ENCODE measurements around the gene MISP. TPM values are rescaled to one million over a fixed set of nuclear protein-coding genes. Genes with fewer than 3 reads are reported as not detected.
A peak's percentile ranks its signal among the peaks of the same experiment; 100 is the strongest.

The MISP gene
- total RNA-seq, 1 donor from 2014 or later = not detected

DNA sequence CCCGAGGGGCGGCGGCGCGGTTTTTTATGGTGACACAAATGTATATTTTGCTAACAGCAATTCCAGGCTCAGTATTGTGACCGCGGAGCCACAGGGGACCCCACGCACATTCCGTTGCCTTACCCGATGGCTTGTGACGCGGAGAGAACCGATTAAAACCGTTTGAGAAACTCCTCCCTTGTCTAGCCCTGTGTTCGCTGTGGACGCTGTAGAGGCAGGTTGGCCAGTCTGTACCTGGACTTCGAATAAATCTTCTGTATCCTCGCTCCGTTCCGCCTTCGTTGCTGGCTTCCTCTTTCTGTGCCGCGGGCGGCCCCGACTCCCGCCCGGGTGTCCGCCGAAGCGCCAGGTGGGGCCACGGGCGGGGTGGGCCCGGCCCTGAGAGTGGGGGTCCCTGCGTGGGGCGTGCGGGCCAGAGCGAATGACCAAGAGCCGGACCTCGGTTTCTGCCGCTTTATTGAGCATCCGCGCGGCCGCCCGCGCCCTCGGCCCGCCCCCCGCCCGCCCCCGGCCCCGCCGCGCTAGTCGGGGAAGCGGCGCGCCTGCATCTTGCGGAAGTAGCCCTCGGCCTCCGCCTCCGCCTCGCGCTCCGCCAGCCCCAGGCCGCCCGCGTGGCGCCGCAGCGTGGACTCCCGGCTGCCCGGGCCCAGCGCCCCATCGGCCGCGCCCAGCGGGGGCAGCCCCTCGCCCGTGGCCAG, 61.3 kb downstream of the MISP start:
- H3K27me3 Mint-ChIP-seq (ENCODE audit: insufficient read depth, low read depth) = peaks cover 16% of the 10 kb centered on the region
- H3K27ac Mint-ChIP-seq = no peak overlapping the region
- no peak for DNase-seq (ENCODE audit: low spot score)
- Histone ChIP-seq H3F3A (ENCODE audit: low read depth) (peaks cover 51% of the 10 kb centered on the region), H3K4me2 (no peak overlapping the region), H4K20me1 (ENCODE audit: low read depth) (peaks cover 62% of the 10 kb centered on the region), H3K27ac (no peak overlapping the region), H3K4me1 (no peaks in the 10 kb centered on the region), H3K36me3 (peaks cover 3% of the 10 kb centered on the region), H3K27me3 (no peaks in the 10 kb centered on the region), H3K4me3 (no peak overlapping the region), H3K9ac (no peak overlapping the region), H2AFZ (replicated peaks) (no peak overlapping the region), H3K79me2 (ENCODE audit: low read depth) (peaks cover 36% of the 10 kb centered on the region), H3K9me3 (ENCODE audit: low read depth) (no peaks in the 10 kb centered on the region)
- H3K9me3 Mint-ChIP-seq = peaks cover 2% of the 10 kb centered on the region
- H3K4me1 Mint-ChIP-seq = peaks cover 4% of the 10 kb centered on the region
- peaks cover 36% of the 10 kb centered on the region for H3K36me3 Mint-ChIP-seq
- no peak overlapping the region for H3K4me3 Mint-ChIP-seq
- no peak for TF ChIP-seq EZH2phosphoT487 (IDR thresholded peaks at IDR 0.05)
- TF ChIP-seq CTCF (IDR thresholded peaks at IDR 0.05) = no peak
- TF ChIP-seq EZH2 (IDR thresholded peaks at IDR 0.05) = no peak

- no peak overlapping the region for H3K27ac ChIP-seq
- H4K20me1 ChIP-seq (ENCODE audit: low read depth) = peaks cover 62% of the 10 kb centered on the region
- H3K79me2 ChIP-seq (ENCODE audit: low read depth) = peaks cover 36% of the 10 kb centered on the region
- Mint-ChIP-seq H3K4me3 (no peak overlapping the region), H3K27me3 (ENCODE audit: insufficient read depth, low read depth) (peaks cover 17% of the 10 kb centered on the region), H3K27ac (no peak overlapping the region), H3K9me3 (peaks cover 2% of the 10 kb centered on the region), H3K36me3 (peaks cover 32% of the 10 kb centered on the region), H3K4me1 (peaks cover 4% of the 10 kb centered on the region)
- no peaks in the 10 kb centered on the region for H3K27me3 ChIP-seq
- H3K9ac ChIP-seq = no peak overlapping the region
- no peaks in the 10 kb centered on the region for H3K4me1 ChIP-seq
- H3K36me3 ChIP-seq = peaks cover 3% of the 10 kb centered on the region
- H3K4me3 ChIP-seq = no peak overlapping the region
- H3F3A ChIP-seq (ENCODE audit: low read depth) = peaks cover 45% of the 10 kb centered on the region
- no peak overlapping the region for H2AFZ ChIP-seq (replicated peaks)
- H3K4me2 ChIP-seq = no peak overlapping the region
- no peak for DNase-seq (ENCODE audit: low spot score)
- no peak for TF ChIP-seq EZH2 (IDR thresholded peaks at IDR 0.05)
- TF ChIP-seq EZH2phosphoT487 (IDR thresholded peaks at IDR 0.05) = no peak
- no peak for TF ChIP-seq CTCF (IDR thresholded peaks at IDR 0.05)
- H3K9me3 ChIP-seq (ENCODE audit: low read depth) = no peaks in the 10 kb centered on the region
Measured at GRCh38 chr19:812747-813218, 61.9 kb downstream of the MISP start.

- Histone ChIP-seq H2AFZ (replicated peaks) (no peak overlapping the region), H3K36me3 (peaks cover 3% of the 10 kb centered on the region), H3K27ac (no peak overlapping the region), H3K9ac (no peak overlapping the region), H3K4me1 (no peaks in the 10 kb centered on the region), H3F3A (ENCODE audit: low read depth) (peaks cover 40% of the 10 kb centered on the region), H3K27me3 (no peaks in the 10 kb centered on the region), H4K20me1 (ENCODE audit: low read depth) (peaks cover 57% of the 10 kb centered on the region), H3K9me3 (ENCODE audit: low read depth) (no peaks in the 10 kb centered on the region), H3K4me3 (no peak overlapping the region), H3K4me2 (no peak overlapping the region), H3K79me2 (ENCODE audit: low read depth) (peaks cover 33% of the 10 kb centered on the region)
- H3K9me3 Mint-ChIP-seq = peaks cover 2% of the 10 kb centered on the region
- DNase-seq (ENCODE audit: low spot score) = no peak
- H3K36me3 Mint-ChIP-seq = peaks cover 30% of the 10 kb centered on the region
- peaks cover 18% of the 10 kb centered on the region for H3K27me3 Mint-ChIP-seq (ENCODE audit: insufficient read depth, low read depth)
- peaks cover 4% of the 10 kb centered on the region for H3K4me1 Mint-ChIP-seq
- no peak overlapping the region for H3K4me3 Mint-ChIP-seq
- no peak overlapping the region for H3K27ac Mint-ChIP-seq
- TF ChIP-seq EZH2phosphoT487 (IDR thresholded peaks at IDR 0.05) (no peak), EZH2 (IDR thresholded peaks at IDR 0.05) (no peak), CTCF (IDR thresholded peaks at IDR 0.05) (no peak)
Measured at GRCh38 chr19:813219-814151, 62.6 kb downstream of the MISP start.

MicroRNA genes within 50 kb of the gene (microRNA counts, 767-probe panel; counts per million panel counts)
- 460 counts per million, percentile 90 among the panel's probes with 10 or more counts for microRNA hsa-miR-3187-3p

Small RNAs within 50 kb of the gene (microRNA-seq; reads per million reads assigned to microRNA genes)
- gene MIR3187 (13.1 reads per million, percentile 43 among the genes with 10 or more reads in this experiment), gene MIR4745 (1.1 reads per million)

Small RNAs within 50 kb of the gene (small RNA-seq; reads per million reads assigned to genes)
- gene MIR3187 = not detected

Other genes with a start within 250 kb of the MISP start
- gene TPGS1, start 243.6 kb upstream of the MISP start, total RNA-seq (ENCODE audit: low replicate concordance) = 9.4 and 31.1 TPM in 2 replicates
- 42.5 and 92.6 TPM in 2 replicates for gene CDC34, start 219.4 kb upstream of the MISP start, total RNA-seq (ENCODE audit: low replicate concordance)
- not detected in 2 replicates for gene GZMM, start 207.1 kb upstream of the MISP start, total RNA-seq (ENCODE audit: low replicate concordance)
- 330 and 913 TPM in 2 replicates for gene BSG, start 178.5 kb upstream of the MISP start, total RNA-seq (ENCODE audit: low replicate concordance)
- gene HCN2, start 161.2 kb upstream of the MISP start, total RNA-seq (ENCODE audit: low replicate concordance) = 0.06 TPM in 1 of 2 replicates, not detected in the other
- 14.1 and 68.6 TPM in 2 replicates for gene POLRMT, start 117.6 kb upstream of the MISP start, total RNA-seq (ENCODE audit: low replicate concordance)
- 0.37 TPM in 1 of 2 replicates, not detected in the other for gene FGF22, start 111.2 kb upstream of the MISP start, total RNA-seq (ENCODE audit: low replicate concordance)
- gene RNF126, start 87.9 kb upstream of the MISP start, total RNA-seq (ENCODE audit: low replicate concordance) = 9.7 and 50.9 TPM in 2 replicates
- gene FSTL3, start 74.7 kb upstream of the MISP start, total RNA-seq (ENCODE audit: low replicate concordance) = 2.4 and 21.9 TPM in 2 replicates
- not detected in 2 replicates for gene PRSS57, start 55.7 kb upstream of the MISP start, total RNA-seq (ENCODE audit: low replicate concordance)
- gene PALM, start 42.2 kb upstream of the MISP start, total RNA-seq (ENCODE audit: low replicate concordance) = 13.9 and 40.7 TPM in 2 replicates
- gene PTBP1, start 46.3 kb downstream of the MISP start, total RNA-seq (ENCODE audit: low replicate concordance) = 237 and 543 TPM in 2 replicates
- gene PLPPR3, start 70.8 kb downstream of the MISP start, total RNA-seq (ENCODE audit: low replicate concordance) = 15.6 and 91.6 TPM in 2 replicates
- 1.0 and 2.0 TPM in 2 replicates for gene AZU1, start 76.7 kb downstream of the MISP start, total RNA-seq (ENCODE audit: low replicate concordance)
- 0.28 TPM in 1 of 2 replicates, not detected in the other for gene PRTN3, start 89.9 kb downstream of the MISP start, total RNA-seq (ENCODE audit: low replicate concordance)
- gene ELANE, start 101.2 kb downstream of the MISP start, total RNA-seq (ENCODE audit: low replicate concordance) = not detected in 2 replicates
- gene CFD, start 108.6 kb downstream of the MISP start, total RNA-seq (ENCODE audit: low replicate concordance) = 0.90 TPM in 1 of 2 replicates, not detected in the other
- gene MED16, start 142.1 kb downstream of the MISP start, total RNA-seq (ENCODE audit: low replicate concordance) = 14.4 and 46.9 TPM in 2 replicates
- gene RNU6-9, start 142.4 kb downstream of the MISP start, total RNA-seq (ENCODE audit: low replicate concordance) = not detected in 2 replicates
- gene R3HDM4, start 162.1 kb downstream of the MISP start, total RNA-seq (ENCODE audit: low replicate concordance) = 22.7 and 58.2 TPM in 2 replicates
- 0.77 TPM in 1 of 2 replicates, not detected in the other for gene KISS1R, start 166.2 kb downstream of the MISP start, total RNA-seq (ENCODE audit: low replicate concordance)
- 25.5 and 68.7 TPM in 2 replicates for gene ARID3A, start 174.9 kb downstream of the MISP start, total RNA-seq (ENCODE audit: low replicate concordance)
- 38.6 and 156 TPM in 2 replicates for gene WDR18, start 233.2 kb downstream of the MISP start, total RNA-seq (ENCODE audit: low replicate concordance)
- 5.4 and 5.9 TPM in 2 replicates for gene GRIN3B, start 249.3 kb downstream of the MISP start, total RNA-seq (ENCODE audit: low replicate concordance)

Data from neural progenitor cell (in vitro differentiated cells).